ENCODE results near the gene MPND.

- TF ChIP-seq CTCF (IDR thresholded peaks at IDR 0.05; ENCODE audit: low read length), result no peak
- TF ChIP-seq EZH2 (IDR thresholded peaks at IDR 0.05; ENCODE audit: borderline replicate concordance, low read length), result no peak
Observed at GRCh38 chr19:4328243-4328990, 14.9 kb upstream of the MPND start.

All from OCI-LY1 (cell line).